ENCODE results near the gene SCP2D1. TPM values are rescaled to one million over a fixed set of nuclear protein-coding genes. Genes with fewer than 3 reads are reported as not detected.
"Not testable (repeated sequence)": the region's sequence is repeated elsewhere in the genome, so short reads cannot be mapped to it uniquely, and the experiment has no call there.

The SCP2D1 gene
- total RNA-seq, 4 donors from 2014 or later = not detected

DNA sequence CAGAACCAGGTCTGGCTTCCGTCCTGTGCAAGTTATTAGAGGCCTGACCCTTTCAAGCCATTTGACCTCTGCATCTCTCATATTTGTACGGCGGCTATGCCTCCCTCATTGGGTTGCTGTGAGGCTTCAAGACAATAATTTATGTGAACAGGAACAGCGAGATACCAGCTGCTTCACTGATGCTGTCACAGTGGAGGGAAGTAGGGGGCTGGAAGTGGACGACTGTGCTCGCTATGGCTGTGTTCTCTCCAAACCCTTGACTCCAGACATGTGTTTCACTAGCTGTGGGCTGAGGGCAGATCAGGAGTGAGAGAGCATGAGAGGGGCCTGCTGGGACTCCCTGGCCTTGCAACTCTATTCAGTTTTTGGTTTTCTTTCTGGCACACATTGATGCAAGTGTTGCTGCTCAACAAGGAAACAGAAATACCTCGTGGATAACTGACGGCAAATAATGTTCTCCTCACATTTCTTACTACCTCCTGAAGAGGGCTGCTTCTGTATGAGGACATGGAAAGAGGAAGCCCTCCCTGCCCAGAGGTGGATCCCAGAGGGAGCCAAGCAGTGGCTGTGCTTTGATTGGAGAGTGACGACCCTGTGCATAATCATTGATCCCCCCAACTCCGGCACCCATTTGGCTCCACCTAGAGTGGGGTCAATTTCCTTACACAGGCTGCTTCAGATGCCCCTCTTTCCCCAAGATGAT is 34.7 kb upstream of the SCP2D1 start:
- H3K27me3 ChIP-seq = no peaks in the 10 kb centered on the region
- H3K27ac ChIP-seq = no peak overlapping the region
- H3K9me3 ChIP-seq = no peaks in the 10 kb centered on the region
- no peaks in the 10 kb centered on the region for H3K36me3 ChIP-seq
- no peak for DNase-seq (ENCODE audit: low spot score in 2 of 2)
- 49 to 50% methylated on average over 10 of the region's 10 CpGs for WGBS, 2 donors
- TF ChIP-seq EP300 (IDR thresholded peaks at IDR 0.05) = no peak
- TF ChIP-seq, protein P1, sequence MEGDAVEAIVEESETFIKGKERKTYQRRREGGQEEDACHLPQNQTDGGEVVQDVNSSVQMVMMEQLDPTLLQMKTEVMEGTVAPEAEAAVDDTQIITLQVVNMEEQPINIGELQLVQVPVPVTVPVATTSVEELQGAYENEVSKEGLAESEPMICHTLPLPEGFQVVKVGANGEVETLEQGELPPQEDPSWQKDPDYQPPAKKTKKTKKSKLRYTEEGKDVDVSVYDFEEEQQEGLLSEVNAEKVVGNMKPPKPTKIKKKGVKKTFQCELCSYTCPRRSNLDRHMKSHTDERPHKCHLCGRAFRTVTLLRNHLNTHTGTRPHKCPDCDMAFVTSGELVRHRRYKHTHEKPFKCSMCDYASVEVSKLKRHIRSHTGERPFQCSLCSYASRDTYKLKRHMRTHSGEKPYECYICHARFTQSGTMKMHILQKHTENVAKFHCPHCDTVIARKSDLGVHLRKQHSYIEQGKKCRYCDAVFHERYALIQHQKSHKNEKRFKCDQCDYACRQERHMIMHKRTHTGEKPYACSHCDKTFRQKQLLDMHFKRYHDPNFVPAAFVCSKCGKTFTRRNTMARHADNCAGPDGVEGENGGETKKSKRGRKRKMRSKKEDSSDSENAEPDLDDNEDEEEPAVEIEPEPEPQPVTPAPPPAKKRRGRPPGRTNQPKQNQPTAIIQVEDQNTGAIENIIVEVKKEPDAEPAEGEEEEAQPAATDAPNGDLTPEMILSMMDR (IDR thresholded peaks at IDR 0.05) = no peak
- no peaks in the 10 kb centered on the region for H3K4me1 ChIP-seq
- no peak overlapping the region for H3K4me3 ChIP-seq

DNA sequence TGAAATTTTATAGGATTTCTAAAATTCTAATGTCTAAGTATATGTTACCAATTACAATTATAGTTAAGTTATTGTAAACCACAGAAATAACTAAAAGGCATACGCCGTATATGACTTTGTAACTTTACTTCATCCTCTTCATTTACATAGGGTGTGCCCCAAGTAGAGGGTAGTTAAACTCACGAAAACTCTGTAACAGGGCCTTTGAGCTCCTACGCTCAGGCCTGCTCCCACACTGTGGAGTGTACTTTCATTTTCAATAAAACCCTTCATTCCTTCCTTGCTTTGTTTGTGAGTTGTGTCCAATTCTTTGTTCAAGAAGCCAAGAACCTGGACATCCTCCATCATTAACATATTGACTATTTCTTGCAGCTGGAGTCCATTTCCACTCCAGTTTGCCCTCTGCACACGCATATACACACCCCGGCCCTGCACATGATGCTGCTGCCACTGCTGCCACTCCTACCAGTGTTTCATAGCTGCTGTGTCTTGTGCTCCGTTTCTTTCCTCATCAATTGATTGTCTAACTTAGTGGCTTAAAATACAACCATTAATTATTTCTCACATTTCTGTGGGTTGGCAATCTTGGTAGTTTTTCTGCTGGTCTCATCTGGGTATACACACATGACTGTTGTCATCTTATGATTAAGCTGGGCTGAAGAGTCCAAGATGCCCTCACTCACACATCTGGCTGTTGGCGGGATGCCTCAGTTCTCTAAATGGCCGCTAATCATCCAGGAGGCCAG is 33.0 kb upstream of the SCP2D1 start:
- Histone ChIP-seq H3K36me3 (no peaks in the 10 kb centered on the region), H3K4me3 (no peak overlapping the region), H3K27me3 (no peaks in the 10 kb centered on the region), H3K27ac (peak overlapping the region in 1 of 4 donors; percentile 42), H3K4me1 (peaks cover 0 to 4% (median 0%) of the 10 kb centered on the region in 4 donors), H3K9me3 (no peaks in the 10 kb centered on the region)
- no peak for DNase-seq (ENCODE audit: low spot score in 2 of 2)
- TF ChIP-seq EP300 (IDR thresholded peaks at IDR 0.05) = no peak
- TF ChIP-seq, protein P1 (IDR thresholded peaks at IDR 0.05) = no peak
- no peak for TF ChIP-seq POLR2A (IDR thresholded peaks at IDR 0.05)
- 76 to 77% methylated on average over 9 of the region's 9 CpGs for WGBS, 2 donors

DNA sequence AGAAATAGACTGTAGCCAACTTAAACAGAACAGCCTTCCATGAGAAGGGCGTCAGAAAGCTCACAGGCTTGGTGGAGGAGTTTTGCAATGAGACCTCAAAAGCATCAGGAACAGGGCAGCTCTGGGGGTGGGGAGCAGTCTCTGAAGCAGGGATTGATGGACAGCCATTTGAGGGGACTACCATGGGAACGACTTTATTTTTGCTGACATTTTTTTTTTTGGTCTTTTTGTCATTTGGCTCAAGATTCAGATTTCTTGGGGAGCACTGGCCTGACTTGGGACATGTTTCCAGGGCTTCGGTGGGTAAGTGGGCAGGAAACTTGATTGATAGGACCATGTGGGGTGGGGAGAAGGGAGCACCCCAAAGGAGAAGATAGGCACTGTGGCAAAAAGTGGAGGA is 32.1 kb upstream of the SCP2D1 start:
- TF ChIP-seq POLR2A (IDR thresholded peaks at IDR 0.05) = no peak
- no peak for TF ChIP-seq EP300 (IDR thresholded peaks at IDR 0.05)
- TF ChIP-seq, protein P1 (IDR thresholded peaks at IDR 0.05) = no peak
- H3K36me3 ChIP-seq = no peaks in the 10 kb centered on the region
- WGBS, 2 donors = 79 to 87% methylated on average over 3 of the region's 3 CpGs
- H3K27ac ChIP-seq = peak overlapping the region in 1 of 4 donors; percentile 14
- H3K9me3 ChIP-seq = no peaks in the 10 kb centered on the region
- DNase-seq (ENCODE audit: low spot score in 2 of 2) = no peak
- H3K4me1 ChIP-seq = peaks cover 0 to 4% (median 0%) of the 10 kb centered on the region in 4 donors
- no peak overlapping the region for H3K4me3 ChIP-seq
- no peaks in the 10 kb centered on the region for H3K27me3 ChIP-seq

DNA sequence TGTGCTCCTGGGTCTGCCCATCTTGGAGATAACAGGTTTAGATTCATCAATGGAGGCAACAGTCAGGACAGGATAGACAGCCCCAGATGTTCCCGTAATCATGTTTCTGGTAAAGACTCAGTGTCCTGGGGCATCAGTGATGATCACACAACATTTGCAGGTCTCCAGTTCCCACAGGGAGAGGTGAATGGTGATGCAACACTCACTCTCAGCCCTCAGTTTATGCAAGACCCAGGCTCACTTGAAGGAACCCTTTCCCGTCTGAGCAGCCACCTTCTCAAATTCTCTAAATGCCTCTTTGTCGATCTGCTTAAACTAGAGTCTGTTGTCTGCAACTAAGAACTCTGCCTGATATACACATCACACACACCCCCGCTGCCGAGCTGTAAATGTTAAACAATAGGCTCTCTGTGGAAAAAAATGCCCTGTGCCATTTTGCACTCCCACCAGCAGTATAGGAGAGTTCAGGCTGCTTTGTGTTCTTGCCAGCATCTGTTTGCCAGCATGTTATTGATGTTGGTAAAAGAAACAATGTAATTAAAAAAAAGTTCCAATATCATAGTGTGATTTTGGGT is 30.1 kb upstream of the SCP2D1 start:
- TF ChIP-seq EP300 (IDR thresholded peaks at IDR 0.05) (peak in 1 of 2 donors; percentile 46), POLR2A (IDR thresholded peaks at IDR 0.05) (no peak)
- TF ChIP-seq, protein P1 (IDR thresholded peaks at IDR 0.05) = no peak
- H3K4me1 ChIP-seq = peaks cover 0 to 4% (median 0%) of the 10 kb centered on the region in 4 donors
- no peaks in the 10 kb centered on the region for H3K27me3 ChIP-seq
- peak overlapping the region in 2 of 4 donors; percentile 50 to 73 for H3K27ac ChIP-seq
- no peaks in the 10 kb centered on the region for H3K36me3 ChIP-seq
- H3K9me3 ChIP-seq = no peaks in the 10 kb centered on the region
- 50 to 62% methylated on average over 5 of the region's 5 CpGs for WGBS, 2 donors
- H3K4me3 ChIP-seq = no peak overlapping the region
- no peak for DNase-seq (ENCODE audit: low spot score in 2 of 2)

DNA sequence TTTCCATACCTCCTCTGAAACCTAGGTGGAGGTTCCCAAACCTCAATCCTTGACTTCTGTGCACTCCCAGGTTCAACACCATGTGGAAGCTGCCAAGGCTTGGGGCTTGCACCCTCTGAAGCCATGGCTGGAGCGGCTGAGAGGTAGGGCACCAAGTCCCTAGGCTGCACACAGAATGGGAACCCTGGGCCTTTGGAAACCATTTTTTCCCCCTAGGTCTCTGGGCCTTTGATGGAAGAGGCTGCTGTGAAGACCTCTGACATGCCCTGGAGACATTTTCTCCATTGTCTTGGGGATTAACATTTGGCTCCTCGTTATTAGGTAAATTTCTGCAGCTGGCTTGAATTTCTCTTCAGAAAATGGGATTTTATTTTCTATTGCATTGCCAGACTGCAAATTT is 26.5 kb upstream of the SCP2D1 start:
- WGBS, 2 donors = 71 to 72% methylated on average over 1 to 2 of the region's 2 CpGs
- not testable (repeated sequence) for DNase-seq (ENCODE audit: low spot score in 2 of 2); H3K4me3 ChIP-seq

More for the DNA sequence above, 26.5 kb upstream of the SCP2D1 start:
- not testable (repeated sequence) for H3K27ac ChIP-seq, H3K4me1 ChIP-seq, H3K36me3 ChIP-seq, H3K27me3 ChIP-seq, H3K9me3 ChIP-seq
